Renal cortical epithelial cell (primary cell): ENCODE measurements around the gene CPXM2. TPM values are rescaled to one million over a fixed set of nuclear protein-coding genes. Genes with fewer than 3 reads are reported as not detected.

ENCODE experiments used
- DNase-seq: peaks from one replicate; pipeline ENCODE4 v3.0.0-alpha.2; 2011; ENCODE audit warnings: low read depth
- total RNA-seq: library from RNA; depleted of rRNA; stranded (reverse); fragments of >200 nt; gene quantifications from 2 replicates; pipeline ENCODE4 v1.2.3, GENCODE V29; 2014

Gene CPXM2
- total RNA-seq, 1 donor from 2014 or later: 1.1 TPM

GRCh38 chr10:123904834-123905409 is 13.3 kb upstream of the CPXM2 start:
- no peak for DNase-seq

- DNase-seq: no peak
These were observed 12.0 kb upstream of the CPXM2 start for GRCh38 chr10:123903621-123904020.

- DNase-seq: no peak
These were observed 10.0 kb upstream of the CPXM2 start for GRCh38 chr10:123901621-123902020.

- DNase-seq: no peak
These were observed 5.5 kb upstream of the CPXM2 start for GRCh38 chr10:123897146-123897545.

- no peak for DNase-seq
These were observed 4.8 kb upstream of the CPXM2 start for GRCh38 chr10:123896246-123896927.

- DNase-seq: no peak
These were observed 2.0 kb upstream of the CPXM2 start for GRCh38 chr10:123893651-123894050.

GRCh38 chr10:123890756-123891143 is 857 bp downstream of the CPXM2 start:
- no peak for DNase-seq

- DNase-seq: no peak
These were observed 1.4 kb downstream of the CPXM2 start for GRCh38 chr10:123890226-123890625.

GRCh38 chr10:123889821-123890220 is 1.8 kb downstream of the CPXM2 start:
- DNase-seq: no peak

- no peak for DNase-seq
These were observed 2.9 kb downstream of the CPXM2 start for GRCh38 chr10:123888751-123889150.

- no peak for DNase-seq
These were observed 3.4 kb downstream of the CPXM2 start for GRCh38 chr10:123888256-123888655.

- no peak for DNase-seq
These were observed 5.3 kb downstream of the CPXM2 start for GRCh38 chr10:123886292-123886691.

GRCh38 chr10:123885406-123886170 is 6.0 kb downstream of the CPXM2 start:
- DNase-seq: no peak

- no peak for DNase-seq
These were observed 6.7 kb downstream of the CPXM2 start for GRCh38 chr10:123884907-123885381.

- no peak for DNase-seq
These were observed 7.2 kb downstream of the CPXM2 start for GRCh38 chr10:123884351-123884906.

GRCh38 chr10:123883673-123884320 is 7.8 kb downstream of the CPXM2 start:
- DNase-seq: no peak

- DNase-seq: no peak
These were observed 8.7 kb downstream of the CPXM2 start for GRCh38 chr10:123882681-123883445.

- no peak for DNase-seq
These were observed 9.4 kb downstream of the CPXM2 start for GRCh38 chr10:123882177-123882576.

GRCh38 chr10:123879606-123880257 is 11.9 kb downstream of the CPXM2 start:
- no peak for DNase-seq

GRCh38 chr10:123878666-123879303 is 12.8 kb downstream of the CPXM2 start:
- peak; percentile 2 for DNase-seq
